ENCODE data around the gene RNF214. TPM values are rescaled to one million over a fixed set of nuclear protein-coding genes. Genes with fewer than 3 reads are reported as not detected.

The RNF214 gene
- total and polyA plus RNA-seq, 2 donors (not counting 1 experiment from before 2014, with no cell fraction given), result 12.1 to 13.4 TPM

DNA sequence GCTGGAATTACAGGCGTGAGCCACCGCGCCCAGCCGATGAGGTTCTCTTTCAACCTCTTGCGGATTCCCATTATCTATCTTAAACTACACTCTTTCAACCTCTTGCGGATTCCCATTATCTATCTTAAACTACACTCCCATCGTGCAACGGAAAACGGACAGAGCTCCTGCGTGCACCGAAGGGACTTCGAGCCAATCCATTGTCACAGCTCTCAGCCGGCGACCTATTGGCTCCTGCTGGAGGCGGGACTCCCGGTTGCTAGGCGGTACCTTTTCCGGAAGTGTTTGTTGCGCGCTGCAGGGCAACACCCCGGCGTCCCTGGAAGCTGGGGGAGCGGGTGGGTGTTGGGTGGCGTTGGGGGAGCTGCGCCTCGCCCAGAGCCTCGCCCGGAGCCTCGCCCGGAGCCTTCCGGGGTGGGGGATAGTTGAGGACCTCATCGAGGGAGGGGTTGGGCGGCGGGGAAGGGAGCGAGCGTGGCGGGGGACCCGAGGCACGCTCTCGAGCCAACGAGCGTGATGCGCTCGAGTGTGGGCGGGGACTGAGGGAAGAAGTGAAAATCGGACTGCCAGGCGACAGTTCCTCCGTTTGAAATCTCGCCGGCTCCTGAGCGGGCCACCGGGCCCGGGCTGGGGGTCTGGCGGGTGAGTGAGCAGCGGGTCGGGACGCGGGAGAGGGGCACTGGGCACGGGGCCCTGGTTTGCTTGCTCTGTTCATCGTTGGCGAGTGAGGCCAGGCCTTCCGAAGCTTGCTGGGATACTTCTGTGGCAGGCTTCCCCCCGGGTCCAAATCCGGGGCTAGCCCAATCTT lies 95.3 kb downstream of the RNF214 start, which contains the start of gene CEP164:
CEP164 (plus strand) TSS at position 288 of the 808 bp plus-strand sequence. CDS start 10,733 bp downstream, outside the sequence.
- Histone ChIP-seq H3K27me3 (ENCODE audit: control insufficient read depth, insufficient read depth, low read length) (no peaks in the 10 kb centered on the region), H3K9me3 (ENCODE audit: control insufficient read depth, insufficient read depth, low read depth, low read length) (no peaks in the 10 kb centered on the region), H3K4me3 (replicated peaks in 1 of 4; ENCODE audit: control extremely low read depth in 1 of 4, insufficient read depth in 1 of 4, low read depth in 3 of 4, low read length in 4 of 4) (peak within 1 kb of the TSS; percentile 70 to 90 (median 84)), H3K9ac (ENCODE audit: insufficient read depth, low read length) (peak within 1 kb of the TSS; percentile 97), H3K27ac (ENCODE audit: insufficient read depth, low read length) (peak within 1 kb of the TSS; percentile 94), H2AFZ (ENCODE audit: low read length) (peak within 1 kb of the TSS; percentile 75), H3K36me3 (ENCODE audit: control insufficient read depth, insufficient read depth, low read length) (peaks cover 1% of the 10 kb centered on the region), H3K4me1 (ENCODE audit: control insufficient read depth, extremely low read depth, insufficient read depth, low read length) (peaks cover 7% of the 10 kb centered on the region), H3K79me2 (ENCODE audit: control insufficient read depth, insufficient read depth, low read length) (peaks cover 12% of the 10 kb centered on the region), H3K4me2 (ENCODE audit: extremely low read depth, insufficient read depth, low read length) (peak within 1 kb of the TSS; percentile 97), H4K20me1 (ENCODE audit: control insufficient read depth, extremely low read depth, insufficient read depth, low read length) (no peaks in the 10 kb centered on the region)
- DNase-seq (ENCODE audit: low read depth in 2 of 2), result peak; percentile 97 to 98
- TF ChIP-seq CTCF (conservative IDR thresholded peaks at IDR 0.05 in 1 of 2, IDR thresholded peaks at IDR 0.05 in 1 of 2; ENCODE audit: low read depth in 1 of 2, low read length in 2 of 2), result no peak
- TF ChIP-seq EZH2 (IDR thresholded peaks at IDR 0.05; ENCODE audit: low read length, missing control alignments), result no peak

DNA sequence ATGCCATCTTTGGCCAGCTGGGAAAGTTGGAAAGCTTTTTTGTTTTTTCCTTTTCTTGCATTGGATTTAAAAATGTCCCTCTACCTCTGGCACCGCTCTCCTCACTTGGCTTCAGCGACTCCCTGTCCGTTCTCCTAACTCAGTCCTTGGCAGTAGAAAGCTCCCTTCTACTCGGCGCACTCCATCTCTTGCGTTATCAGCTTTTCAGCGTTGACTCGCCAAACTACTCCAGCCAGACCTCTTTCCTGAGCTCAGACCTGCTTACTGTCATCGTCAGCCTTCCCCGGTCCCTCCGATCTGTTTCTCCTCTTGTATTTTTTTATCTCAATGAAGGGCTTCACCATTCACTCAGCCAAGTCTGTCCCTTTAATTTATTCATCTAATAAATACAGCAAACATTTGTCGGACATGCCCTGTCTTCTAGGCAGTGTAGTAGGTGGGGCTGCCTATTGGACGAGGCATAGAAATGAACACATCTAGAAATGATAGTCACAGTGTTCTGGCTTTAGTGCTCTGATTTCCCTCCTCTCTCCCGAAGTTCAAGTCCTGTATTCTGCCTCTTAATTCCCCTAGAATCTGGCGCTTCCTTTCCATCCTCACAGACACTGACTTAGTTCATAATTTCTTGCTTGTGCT lies 96.0 kb downstream of the RNF214 start:
- Histone ChIP-seq H3K79me2 (ENCODE audit: control insufficient read depth, insufficient read depth, low read length) (peaks cover 12% of the 10 kb centered on the region), H3K36me3 (ENCODE audit: control insufficient read depth, insufficient read depth, low read length) (peaks cover 1% of the 10 kb centered on the region), H3K4me3 (replicated peaks in 1 of 4; ENCODE audit: control extremely low read depth in 1 of 4, insufficient read depth in 1 of 4, low read depth in 3 of 4, low read length in 4 of 4) (peak overlapping the region; percentile 70 to 90 (median 84)), H3K27ac (ENCODE audit: insufficient read depth, low read length) (peak overlapping the region; percentile 94), H3K4me2 (ENCODE audit: extremely low read depth, insufficient read depth, low read length) (peak overlapping the region; percentile 97), H4K20me1 (ENCODE audit: control insufficient read depth, extremely low read depth, insufficient read depth, low read length) (no peaks in the 10 kb centered on the region), H3K4me1 (ENCODE audit: control insufficient read depth, extremely low read depth, insufficient read depth, low read length) (peaks cover 7% of the 10 kb centered on the region), H2AFZ (ENCODE audit: low read length) (peak overlapping the region; percentile 75), H3K9ac (ENCODE audit: insufficient read depth, low read length) (peak overlapping the region; percentile 97), H3K9me3 (ENCODE audit: control insufficient read depth, insufficient read depth, low read depth, low read length) (no peaks in the 10 kb centered on the region), H3K27me3 (ENCODE audit: control insufficient read depth, insufficient read depth, low read length) (no peaks in the 10 kb centered on the region)
- DNase-seq (ENCODE audit: low read depth in 2 of 2), result peak; percentile 54 to 56
- TF ChIP-seq CTCF (conservative IDR thresholded peaks at IDR 0.05 in 1 of 2, IDR thresholded peaks at IDR 0.05 in 1 of 2; ENCODE audit: low read depth in 1 of 2, low read length in 2 of 2) (no peak), EZH2 (IDR thresholded peaks at IDR 0.05; ENCODE audit: low read length, missing control alignments) (no peak)

DNA sequence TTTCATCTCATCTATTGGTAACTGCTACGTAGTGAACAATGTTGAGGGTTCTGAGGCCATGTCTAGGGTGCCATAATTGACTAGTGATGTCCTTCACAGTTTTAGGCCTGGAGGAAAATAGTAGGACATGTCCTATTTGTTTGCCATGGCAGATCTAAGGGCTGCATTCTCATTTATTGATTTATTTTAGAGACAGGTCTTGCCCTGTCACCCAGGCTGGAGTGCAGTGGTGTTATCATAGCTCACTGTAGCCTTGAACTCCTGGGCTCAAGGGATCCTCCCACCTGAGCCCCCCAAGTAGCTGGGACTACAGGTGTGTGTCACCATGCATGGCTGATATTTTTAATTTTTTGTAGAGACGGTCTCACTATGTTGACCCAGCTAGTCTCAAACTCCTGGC lies 100.4 kb downstream of the RNF214 start:
- Histone ChIP-seq H4K20me1 (ENCODE audit: control insufficient read depth, extremely low read depth, insufficient read depth, low read length) (no peaks in the 10 kb centered on the region), H3K27me3 (ENCODE audit: control insufficient read depth, insufficient read depth, low read length) (no peaks in the 10 kb centered on the region), H3K4me3 (replicated peaks in 1 of 4; ENCODE audit: control extremely low read depth in 1 of 4, insufficient read depth in 1 of 4, low read depth in 3 of 4, low read length in 4 of 4) (no peak overlapping the region), H3K4me1 (ENCODE audit: control insufficient read depth, extremely low read depth, insufficient read depth, low read length) (peaks cover 7% of the 10 kb centered on the region), H3K27ac (ENCODE audit: insufficient read depth, low read length) (no peak overlapping the region), H3K9me3 (ENCODE audit: control insufficient read depth, insufficient read depth, low read depth, low read length) (no peaks in the 10 kb centered on the region), H3K79me2 (ENCODE audit: control insufficient read depth, insufficient read depth, low read length) (peaks cover 12% of the 10 kb centered on the region), H3K9ac (ENCODE audit: insufficient read depth, low read length) (no peak overlapping the region), H3K4me2 (ENCODE audit: extremely low read depth, insufficient read depth, low read length) (no peak overlapping the region), H2AFZ (ENCODE audit: low read length) (no peak overlapping the region), H3K36me3 (ENCODE audit: control insufficient read depth, insufficient read depth, low read length) (peaks cover 7% of the 10 kb centered on the region)
- DNase-seq (ENCODE audit: low read depth in 2 of 2), result no peak
- TF ChIP-seq CTCF (conservative IDR thresholded peaks at IDR 0.05 in 1 of 2, IDR thresholded peaks at IDR 0.05 in 1 of 2; ENCODE audit: low read depth in 1 of 2, low read length in 2 of 2) (no peak), EZH2 (IDR thresholded peaks at IDR 0.05; ENCODE audit: low read length, missing control alignments) (no peak)
